MCF 10A (cell line): Measurements from ENCODE around the gene FAM20A. TPM values are rescaled to one million over a fixed set of nuclear protein-coding genes. Genes with fewer than 3 reads are reported as not detected.
A peak's percentile ranks its signal among the peaks of the same experiment; 100 is the strongest.

ENCODE experiments used
- BruUV-seq: library from RNA; stranded (reverse); fragments of 400-500 nt; replicated peaks from 2 replicates; lab custom pipeline; 2021; lab: Mats Ljungman, UMichigan
- CTCF ChIA-PET: fragments of 300-600 bp; sonication (Branson Sonifier 250); formaldehyde crosslinking; extraction: SDS; loops from one replicate; lab custom pipeline; 2021; ENCODE audit warnings: antibody characterized with exemption, inconsistent platforms; lab: Yijun Ruan, JAX
- POLR2A ChIA-PET: fragments of 300-600, 350-650 bp; sonication (Branson Sonifier 250); formaldehyde crosslinking; extraction: SDS; loops from one replicate; lab custom pipeline; 2020; ENCODE audit warnings: antibody characterized with exemption, inconsistent platforms; lab: Yijun Ruan, JAX
- DNase-seq: peaks from one replicate; pipeline ENCODE4 v3.0.0-alpha.2; 2018; ENCODE audit not compliant: unreplicated experiment
- H3K27ac Mint-ChIP-seq: one replicate; pipeline ENCODE4 v1.8.0; 2022; ENCODE audit warnings: mild to moderate bottlenecking, low read depth, mixed read lengths; ENCODE audit not compliant: unreplicated experiment
- H3K27me3 Mint-ChIP-seq: one replicate; pipeline ENCODE4 v1.8.0; 2022; ENCODE audit warnings: mixed read lengths; ENCODE audit not compliant: insufficient read depth, unreplicated experiment
- H3K36me3 Mint-ChIP-seq: one replicate; pipeline ENCODE4 v1.8.0; 2022; ENCODE audit warnings: mild to moderate bottlenecking, moderate library complexity, mixed read lengths; ENCODE audit not compliant: insufficient read depth, unreplicated experiment
- H3K4me1 Mint-ChIP-seq: one replicate; pipeline ENCODE4 v1.8.0; 2022; ENCODE audit warnings: mixed read lengths; ENCODE audit not compliant: insufficient read depth, unreplicated experiment
- H3K4me3 Mint-ChIP-seq: one replicate; pipeline ENCODE4 v1.8.0; 2022; ENCODE audit warnings: mild to moderate bottlenecking, moderate library complexity, mixed read lengths; ENCODE audit not compliant: unreplicated experiment
- H3K9me3 Mint-ChIP-seq: one replicate; pipeline ENCODE4 v1.8.0; 2022; ENCODE audit warnings: mixed read lengths; ENCODE audit not compliant: unreplicated experiment
- intact Hi-C: fragments of 100-400 bp; cut with micrococcal nuclease; formaldehyde crosslinking; loops from 2 replicates; pipeline ENCODE4 v1.14.1; 2022
- total RNA-seq: library from RNA; stranded (reverse); gene quantifications from 2 replicates; pipeline ENCODE4 v1.2.3, GENCODE V29; 2022
- TF ChIP-seq, protein P1 (sequence below): fragments of 200-600 bp; IDR thresholded peaks from one replicate; pipeline ENCODE4 v1.8.0; 2022; ENCODE audit warnings: antibody characterized with exemption, mild to moderate bottlenecking; ENCODE audit not compliant: unreplicated experiment

Gene FAM20A
- total RNA-seq, 1 experiment from 2014 or later: not detected

DNA sequence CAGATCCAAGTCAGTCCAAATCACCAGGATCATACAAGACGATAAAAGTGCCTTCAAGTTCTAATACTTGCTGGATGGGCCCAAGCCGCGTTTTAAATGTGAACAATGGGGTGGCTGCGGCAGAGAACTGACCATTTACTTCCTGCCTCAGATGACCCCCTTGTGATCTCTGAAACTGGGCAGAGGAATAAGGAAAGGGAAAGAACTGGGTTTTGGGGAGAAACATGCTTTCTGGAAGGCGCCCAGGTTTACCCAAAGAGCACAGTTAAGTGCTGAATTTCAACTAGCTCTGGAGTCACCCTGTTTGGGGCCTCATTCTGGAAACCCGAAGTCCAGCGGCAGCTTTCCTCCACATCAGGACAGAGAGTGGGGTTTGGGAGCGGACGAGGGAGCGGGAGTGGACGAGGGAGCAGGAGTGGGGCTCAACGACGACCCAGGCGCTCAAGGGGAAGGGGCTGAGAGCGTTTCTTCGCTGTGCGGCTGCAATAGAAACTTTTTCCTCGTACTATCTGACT, 1.6 kb downstream of the FAM20A start:
- Mint-ChIP-seq H3K4me3 (peak overlapping the region; percentile 71), H3K4me1 (peaks cover 6% of the 10 kb centered on the region), H3K27ac (no peak overlapping the region), H3K27me3 (peaks cover 40% of the 10 kb centered on the region), H3K36me3 (no peaks in the 10 kb centered on the region), H3K9me3 (no peaks in the 10 kb centered on the region)
- POLR2A ChIA-PET: no interaction called here
- CTCF ChIA-PET: no interaction called here
- intact Hi-C loops: loop anchor here (5.0 kb wide), 1 partner anchor 158 kb away; no protein-coding TSS in a partner anchor
- TF ChIP-seq, protein P1, sequence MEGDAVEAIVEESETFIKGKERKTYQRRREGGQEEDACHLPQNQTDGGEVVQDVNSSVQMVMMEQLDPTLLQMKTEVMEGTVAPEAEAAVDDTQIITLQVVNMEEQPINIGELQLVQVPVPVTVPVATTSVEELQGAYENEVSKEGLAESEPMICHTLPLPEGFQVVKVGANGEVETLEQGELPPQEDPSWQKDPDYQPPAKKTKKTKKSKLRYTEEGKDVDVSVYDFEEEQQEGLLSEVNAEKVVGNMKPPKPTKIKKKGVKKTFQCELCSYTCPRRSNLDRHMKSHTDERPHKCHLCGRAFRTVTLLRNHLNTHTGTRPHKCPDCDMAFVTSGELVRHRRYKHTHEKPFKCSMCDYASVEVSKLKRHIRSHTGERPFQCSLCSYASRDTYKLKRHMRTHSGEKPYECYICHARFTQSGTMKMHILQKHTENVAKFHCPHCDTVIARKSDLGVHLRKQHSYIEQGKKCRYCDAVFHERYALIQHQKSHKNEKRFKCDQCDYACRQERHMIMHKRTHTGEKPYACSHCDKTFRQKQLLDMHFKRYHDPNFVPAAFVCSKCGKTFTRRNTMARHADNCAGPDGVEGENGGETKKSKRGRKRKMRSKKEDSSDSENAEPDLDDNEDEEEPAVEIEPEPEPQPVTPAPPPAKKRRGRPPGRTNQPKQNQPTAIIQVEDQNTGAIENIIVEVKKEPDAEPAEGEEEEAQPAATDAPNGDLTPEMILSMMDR: no peak
- BruUV-seq: no TSS peak
- DNase-seq: no peak

DNA sequence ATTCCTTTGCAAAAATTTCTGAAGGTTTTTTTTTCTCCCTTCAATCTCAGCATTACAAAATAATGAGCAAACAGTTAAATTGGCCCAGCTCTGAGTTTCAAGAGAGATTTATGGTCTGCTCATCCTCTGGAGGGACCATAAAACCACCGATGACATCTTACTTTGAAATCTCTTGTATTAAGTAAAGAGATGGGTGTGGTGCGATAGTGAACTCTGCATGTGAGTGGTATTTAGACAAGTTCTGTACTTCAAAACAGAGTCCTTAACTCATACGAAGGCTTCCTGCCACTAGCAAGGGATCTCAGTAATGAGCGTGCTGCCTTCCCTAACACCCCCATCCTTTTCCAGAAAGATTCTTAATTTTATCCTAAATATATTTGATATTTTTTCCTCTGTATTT, 2.1 kb downstream of the FAM20A start:
- peaks cover 6% of the 10 kb centered on the region for H3K4me1 Mint-ChIP-seq
- H3K27me3 Mint-ChIP-seq: peaks cover 40% of the 10 kb centered on the region
- no peak overlapping the region for H3K27ac Mint-ChIP-seq
- TF ChIP-seq, protein P1: no peak
- POLR2A ChIA-PET: no interaction called here
- no peak for DNase-seq
- intact Hi-C loops: no loop called here
- H3K9me3 Mint-ChIP-seq: no peaks in the 10 kb centered on the region
- H3K36me3 Mint-ChIP-seq: no peaks in the 10 kb centered on the region
- peak overlapping the region; percentile 71 for H3K4me3 Mint-ChIP-seq
- no TSS peak for BruUV-seq
- CTCF ChIA-PET: no interaction called here

DNA sequence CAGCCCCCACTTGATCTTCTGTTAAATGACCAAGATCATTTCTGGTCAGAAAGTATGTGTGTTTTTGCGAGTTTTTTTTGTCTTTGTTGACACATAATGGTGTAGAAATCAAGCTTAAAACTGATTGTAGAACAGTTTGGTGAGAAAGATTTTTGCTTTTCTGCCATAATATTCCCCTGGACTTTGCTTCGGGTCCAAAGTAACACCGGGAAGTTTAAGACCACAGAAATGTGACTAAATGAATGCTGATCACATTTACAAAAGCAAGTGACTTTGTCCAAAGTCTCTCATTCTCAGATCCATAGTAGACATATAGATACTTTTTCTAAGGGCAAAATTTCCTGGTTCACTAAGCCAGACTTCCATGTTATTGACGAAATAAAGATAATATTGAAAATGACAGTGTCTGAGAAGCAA, 2.6 kb downstream of the FAM20A start:
- CTCF ChIA-PET: no interaction called here
- H3K4me3 Mint-ChIP-seq: no peak overlapping the region
- H3K36me3 Mint-ChIP-seq: no peaks in the 10 kb centered on the region
- no peak for DNase-seq
- no peaks in the 10 kb centered on the region for H3K9me3 Mint-ChIP-seq
- POLR2A ChIA-PET: no interaction called here
- BruUV-seq: no TSS peak
- no peak overlapping the region for H3K27ac Mint-ChIP-seq
- peaks cover 6% of the 10 kb centered on the region for H3K4me1 Mint-ChIP-seq
- intact Hi-C loops: no loop called here
- TF ChIP-seq, protein P1: no peak
- peaks cover 38% of the 10 kb centered on the region for H3K27me3 Mint-ChIP-seq

DNA sequence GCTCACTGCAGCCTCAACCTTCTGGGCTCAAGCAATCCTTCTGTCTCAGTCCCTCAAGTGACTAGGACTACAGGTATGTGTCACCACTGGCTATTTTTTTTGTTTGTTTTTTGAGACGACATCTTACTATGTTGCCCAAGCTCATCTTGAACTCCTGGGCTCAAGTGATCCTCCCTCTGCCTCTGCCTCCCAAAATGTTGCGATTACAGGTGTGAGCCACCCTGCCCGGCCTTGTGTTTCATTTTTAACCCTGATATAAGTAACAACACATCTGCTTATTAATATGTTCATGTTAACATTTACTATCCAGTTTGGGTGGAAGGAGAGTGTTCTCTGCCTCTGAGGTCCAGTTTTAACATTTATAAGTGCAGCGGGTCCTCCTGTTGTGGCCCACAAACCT, 3.1 kb downstream of the FAM20A start:
- intact Hi-C loops: no loop called here
- ChIA-PET POLR2A (no interaction called here), CTCF (no interaction called here)
- BruUV-seq: no TSS peak
- TF ChIP-seq, protein P1: no peak
- no peaks in the 10 kb centered on the region for H3K36me3 Mint-ChIP-seq
- peaks cover 38% of the 10 kb centered on the region for H3K27me3 Mint-ChIP-seq
- no peak overlapping the region for H3K4me3 Mint-ChIP-seq
- no peak overlapping the region for H3K27ac Mint-ChIP-seq
- H3K4me1 Mint-ChIP-seq: peaks cover 6% of the 10 kb centered on the region
- no peaks in the 10 kb centered on the region for H3K9me3 Mint-ChIP-seq
- DNase-seq: no peak
